ENCODE data around the gene CAD.
"Not testable (repeated sequence)": the region's sequence is repeated elsewhere in the genome, so short reads cannot be mapped to it uniquely, and the experiment has no call there.

Gene CAD

GRCh38 chr2:27261241-27261925 lies 44.2 kb downstream of the CAD start:
- DNase-seq: no peak

- no peak for DNase-seq
Observed at GRCh38 chr2:27261926-27262298, 44.7 kb downstream of the CAD start.

DNA sequence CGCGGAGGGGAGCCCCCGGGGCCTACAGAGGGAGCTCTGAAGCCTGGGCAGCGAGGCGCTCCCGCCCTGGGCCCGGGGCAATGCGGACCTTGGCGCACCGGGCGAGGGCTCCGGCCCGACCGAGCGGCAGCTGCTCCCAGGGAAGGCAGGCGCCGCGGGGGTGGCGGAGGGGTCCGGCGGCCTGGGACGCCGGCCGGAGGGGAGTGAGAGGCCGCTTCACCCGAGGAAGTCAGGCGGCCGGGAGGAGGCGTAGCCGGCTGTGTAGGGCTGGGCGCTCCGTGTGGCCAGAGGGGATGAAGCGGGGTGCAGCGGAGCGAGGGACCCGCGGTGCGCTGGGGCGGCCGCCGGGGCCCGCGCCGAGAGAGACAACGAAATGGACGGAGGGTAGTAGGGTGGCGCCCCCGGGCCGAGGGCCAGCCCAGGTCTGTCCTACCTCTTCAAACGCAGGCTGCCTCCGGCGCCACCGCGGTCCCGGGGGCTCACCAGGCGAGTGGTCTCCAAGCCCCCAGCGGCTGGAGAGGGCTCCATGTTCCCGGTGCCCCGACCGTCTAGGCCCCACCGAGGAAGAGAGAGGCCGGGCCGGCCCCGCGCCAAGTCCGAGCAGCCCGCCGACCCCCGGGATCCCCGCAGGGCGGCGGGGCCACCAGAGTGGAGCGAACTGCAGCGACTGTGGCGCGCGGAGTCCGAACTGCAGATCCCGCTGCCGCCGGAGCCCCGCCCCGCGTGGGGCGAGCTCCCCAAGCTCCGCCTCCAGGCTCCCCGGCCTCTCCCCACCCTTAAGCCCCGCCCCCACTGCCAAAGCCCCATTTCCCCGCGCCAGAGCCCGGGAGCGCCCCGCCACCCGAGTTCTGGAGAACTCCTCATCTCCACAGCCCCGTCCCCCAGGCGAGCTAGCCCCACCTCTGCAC lies 45.5 kb downstream of the CAD start, which contains the start of gene SLC30A3:
Gene SLC30A3 (minus strand): TSS at position 669 of the 908 bp plus-strand sequence. CDS start 141 bp downstream, at position 528.
- DNase-seq: peak; percentile 72

- DNase-seq: peak; percentile 33
Observed at GRCh38 chr2:27263287-27264252, 46.4 kb downstream of the CAD start.

DNA sequence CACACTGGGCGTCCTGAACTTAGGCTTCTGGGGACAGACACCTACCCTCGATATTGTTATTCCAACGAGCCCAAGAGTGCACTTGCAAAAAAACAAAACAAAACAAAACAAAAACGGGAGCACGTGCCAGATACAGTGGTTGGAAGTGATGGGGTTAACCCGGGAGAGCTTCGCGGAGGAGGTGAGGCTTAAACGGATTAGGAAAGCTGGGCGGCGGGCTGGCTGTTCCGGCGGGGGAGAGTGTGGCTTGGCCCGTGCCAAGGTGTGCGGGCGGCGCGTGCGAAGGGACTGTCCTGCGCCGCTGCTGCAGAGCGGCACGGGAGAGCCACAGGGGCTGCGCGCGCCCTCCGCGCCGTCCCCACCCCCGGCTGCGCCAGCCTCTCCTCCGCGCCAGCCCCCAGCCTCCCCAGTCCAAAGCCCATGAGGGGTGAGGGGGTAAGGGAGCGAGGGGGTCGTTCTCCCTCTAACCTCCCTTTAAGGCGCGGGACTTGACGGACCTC lies 47.1 kb downstream of the CAD start:
- peak; percentile 42 for DNase-seq

GRCh38 chr2:27264753-27265535 lies 47.8 kb downstream of the CAD start:
- peak; percentile 75 for DNase-seq

GRCh38 chr2:27265536-27265870 lies 48.3 kb downstream of the CAD start:
- no peak for DNase-seq

GRCh38 chr2:27268296-27268695 lies 51.1 kb downstream of the CAD start:
- not testable (repeated sequence) for DNase-seq

DNA sequence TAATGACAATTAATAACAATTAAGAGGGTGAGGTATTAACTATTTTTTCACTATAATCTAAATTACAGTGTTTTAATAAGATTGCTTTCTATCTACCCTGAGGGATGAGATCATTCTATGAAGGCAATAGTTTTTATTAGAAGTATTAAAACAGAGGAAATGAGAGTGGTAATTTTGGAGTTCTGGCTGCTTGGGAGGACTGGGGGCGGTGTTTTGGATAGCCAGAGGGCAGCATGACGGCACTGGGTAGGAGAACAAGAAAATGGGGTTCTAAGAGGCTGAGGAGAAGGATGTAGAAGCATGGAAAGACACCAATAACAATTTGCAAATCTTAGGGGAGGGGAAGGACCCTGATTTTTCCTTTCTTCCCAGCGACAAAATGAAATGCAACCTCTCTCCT lies 53.0 kb downstream of the CAD start:
- DNase-seq: no peak

DNA sequence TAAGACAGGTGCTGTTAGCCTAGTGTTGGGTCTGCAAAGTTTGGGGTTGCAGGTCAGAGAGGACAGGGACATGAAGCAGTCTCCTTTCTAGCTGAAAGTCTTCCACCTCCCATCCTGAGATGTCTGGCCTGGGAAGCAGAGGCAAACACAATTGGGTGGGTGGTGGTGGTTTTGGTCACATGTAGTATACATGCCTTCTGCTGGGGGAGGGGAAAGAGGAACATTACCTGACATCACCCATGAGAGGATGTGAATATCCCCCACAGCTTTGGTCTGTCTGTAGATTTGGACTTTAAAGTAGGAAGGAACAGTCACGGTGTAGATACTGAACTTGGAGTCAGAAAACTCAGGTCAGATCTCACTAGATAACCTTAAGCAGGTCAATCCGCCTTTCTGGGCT lies 53.5 kb downstream of the CAD start:
- DNase-seq: no peak

GRCh38 chr2:27271631-27272340 lies 54.6 kb downstream of the CAD start:
- DNase-seq: no peak

DNA sequence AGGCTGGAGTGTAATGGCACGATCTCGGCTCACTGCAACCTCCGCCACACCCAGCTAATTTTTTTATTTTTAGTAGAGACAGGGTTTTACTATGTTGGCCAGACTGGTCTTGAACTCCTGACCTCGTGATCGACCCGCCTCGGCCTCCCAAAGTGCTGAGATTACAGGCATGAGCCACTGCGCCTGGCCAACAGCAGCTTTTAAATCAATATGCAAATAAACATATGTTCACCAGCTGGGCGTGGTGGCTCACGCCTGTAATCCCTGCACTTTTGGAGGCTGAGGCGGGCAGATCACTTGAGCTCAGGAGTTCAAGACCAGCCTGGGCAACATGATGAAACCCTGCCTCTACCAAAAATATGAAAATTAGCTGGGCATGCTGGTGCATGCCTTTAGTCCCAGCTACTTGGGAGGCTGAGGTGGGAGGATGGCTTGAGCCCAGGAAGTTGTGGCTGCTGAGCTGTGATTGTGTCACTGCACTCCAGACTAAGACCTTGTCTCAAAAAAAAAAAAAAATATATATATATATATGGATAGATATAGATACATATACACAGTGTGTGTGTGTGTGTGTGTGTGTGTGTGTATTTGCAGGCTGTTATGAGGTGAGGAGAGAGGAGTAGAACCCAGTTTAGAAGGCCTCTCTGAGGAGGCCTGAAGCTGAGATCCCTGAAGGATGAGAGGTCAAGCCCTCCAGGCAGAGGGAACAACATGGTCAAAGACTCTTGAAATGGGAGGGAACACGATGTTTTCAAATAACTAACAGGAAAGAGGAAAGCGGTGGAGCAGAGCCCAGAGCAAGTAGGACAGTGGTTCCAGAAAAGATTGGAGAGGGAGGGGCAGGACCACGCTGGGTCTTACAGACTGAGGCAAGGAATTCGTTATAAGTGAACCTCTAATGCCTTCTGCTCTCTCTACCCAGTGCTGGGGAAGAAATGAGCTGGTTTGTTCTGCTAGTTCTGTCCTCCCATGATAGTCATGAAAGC lies 55.7 kb downstream of the CAD start:
- not testable (repeated sequence) for DNase-seq

DNA sequence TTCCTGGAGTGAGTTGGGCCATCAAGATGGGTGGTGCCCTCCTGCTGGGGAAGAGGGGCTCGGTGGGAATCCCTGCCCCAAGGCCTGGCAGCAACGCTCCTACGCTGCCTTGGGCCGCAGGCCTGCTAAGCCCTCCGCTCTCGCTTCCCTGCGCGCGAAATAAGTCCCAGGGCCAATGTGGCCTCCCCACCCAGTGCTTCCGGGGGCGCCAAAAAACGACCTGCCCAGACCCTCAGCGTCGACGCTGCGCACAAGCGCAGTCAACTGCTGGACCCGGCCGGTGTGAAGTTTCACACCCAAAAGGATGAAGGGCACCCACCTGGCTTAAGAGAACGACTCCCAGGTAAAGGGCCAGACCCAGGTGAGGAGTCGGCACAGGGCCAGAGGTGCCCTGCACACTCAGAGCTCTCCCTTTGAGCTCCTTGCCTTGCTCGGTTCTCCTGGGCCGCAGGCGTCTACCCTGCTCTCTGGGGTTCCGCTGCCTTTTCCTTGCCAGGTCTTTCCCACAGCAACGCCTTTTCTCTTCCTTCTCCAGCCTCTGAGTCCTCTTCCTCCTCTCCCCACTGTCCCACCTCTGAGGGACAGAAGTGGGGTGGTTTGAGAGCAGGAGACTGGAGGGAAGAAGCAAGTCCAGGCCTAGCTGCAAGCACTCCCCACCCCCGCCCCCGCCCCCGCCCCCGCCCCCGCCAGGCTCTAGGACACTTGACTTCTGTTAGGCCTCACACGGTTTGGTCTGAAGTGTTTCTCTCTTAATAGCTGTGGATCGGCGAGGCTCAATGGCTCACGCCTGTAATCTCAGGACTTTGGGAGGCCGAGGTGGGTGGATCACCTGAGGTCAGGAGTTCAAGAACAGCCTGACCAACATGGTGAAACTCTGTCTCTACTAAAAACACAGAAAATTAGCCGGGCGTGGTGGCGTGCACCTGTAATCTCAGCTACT lies 58.3 kb downstream of the CAD start, which contains the start of gene DNAJC5G:
Gene DNAJC5G (plus strand): TSS at position 223 of the 940 bp plus-strand sequence. CDS start 1,296 bp downstream, outside the sequence.
- no peak for DNase-seq

DNA sequence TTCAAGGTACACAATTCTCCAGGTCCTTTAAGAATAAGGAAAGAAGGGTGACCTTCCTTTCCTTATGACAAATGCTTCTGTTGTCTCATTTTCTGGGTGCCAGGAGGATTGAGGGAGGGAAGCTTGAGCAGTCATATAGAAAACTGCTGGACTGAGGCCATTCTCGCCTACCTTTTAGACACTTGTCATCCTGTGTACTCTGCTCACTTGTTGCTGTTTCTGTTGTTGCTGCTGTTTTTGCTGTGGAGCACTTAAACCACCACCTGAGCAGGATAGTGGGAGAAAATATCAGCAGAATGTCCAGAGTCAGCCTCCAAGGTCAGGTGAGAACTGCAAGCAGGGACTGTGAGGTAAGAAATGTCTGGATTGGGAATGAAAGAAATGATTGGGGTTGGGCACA lies 60.8 kb downstream of the CAD start:
- no peak for DNase-seq

GRCh38 chr2:27280826-27281225 lies 63.7 kb downstream of the CAD start:
- DNase-seq: no peak

- no peak for DNase-seq
Observed at GRCh38 chr2:27281442-27281841, 64.3 kb downstream of the CAD start.

GRCh38 chr2:27281855-27282559 lies 64.8 kb downstream of the CAD start, which contains the start of gene TRIM54:
TSS of gene TRIM54 (plus strand) at chr2:27282429. CDS start at chr2:27282732, 303 bp downstream.
- no peak for DNase-seq

DNA sequence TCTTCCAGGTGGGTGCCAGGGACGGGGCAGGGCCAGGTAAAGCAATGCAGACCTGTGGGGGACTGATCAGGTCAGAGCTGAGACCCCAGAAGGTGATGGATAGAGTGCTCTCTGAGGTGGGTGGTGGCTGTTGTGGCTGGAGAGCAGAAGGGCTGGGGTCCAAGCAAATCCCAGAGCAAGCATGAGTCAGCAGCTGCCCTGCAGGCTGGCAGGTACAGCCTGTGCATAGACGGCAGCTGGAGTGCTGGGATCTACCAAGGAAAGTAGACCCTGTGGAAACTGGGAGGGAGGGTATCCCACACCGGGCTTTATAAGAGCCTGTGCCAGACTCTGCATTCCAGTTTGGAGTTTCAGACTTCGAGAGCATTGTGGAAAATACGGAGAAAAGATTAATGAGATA lies 65.7 kb downstream of the CAD start:
- no peak for DNase-seq

All from activated T-cell treated with anti-CD3 and anti-CD28 coated beads, Interleukin-2, amount 50 U/mL, for 1 hour (primary cell).